Mesothelial cell of epicardium (in vitro differentiated cells): ENCODE results near the gene RGMA. TPM values are rescaled to one million over a fixed set of nuclear protein-coding genes. Genes with fewer than 3 reads are reported as not detected.

Experiments
- DNase-seq, 2 experiments: peaks; one replicate each; pipeline ENCODE4 v3.0.0; 2021; ENCODE audit warnings: low spot score in 2 of 2; ENCODE audit not compliant: unreplicated experiment in 2 of 2
- H3K27ac Mint-ChIP-seq: 2 replicates; pipeline ENCODE4 v1.8.0; 2021; ENCODE audit warnings: mixed read lengths
- H3K27me3 Mint-ChIP-seq: 2 replicates; pipeline ENCODE4 v1.8.0; 2021; ENCODE audit warnings: low read depth, mixed read lengths
- H3K36me3 Mint-ChIP-seq: 2 replicates; pipeline ENCODE4 v1.8.0; 2021; ENCODE audit warnings: mixed read lengths
- H3K4me1 Mint-ChIP-seq: 2 replicates; pipeline ENCODE4 v1.8.0; 2021; ENCODE audit warnings: mixed read lengths
- H3K4me3 Mint-ChIP-seq: 2 replicates; pipeline ENCODE4 v1.8.0; 2021; ENCODE audit warnings: mild to moderate bottlenecking, moderate library complexity, mixed read lengths
- H3K9me3 Mint-ChIP-seq: 2 replicates; pipeline ENCODE4 v1.8.0; 2021; ENCODE audit warnings: mixed read lengths
- CTCF ChIP-seq: fragments of 200-600 bp; sonication (generic); IDR thresholded peaks from one replicate; pipeline ENCODE4 v1.5.0; 2021; ENCODE audit warnings: antibody characterized with exemption; ENCODE audit not compliant: unreplicated experiment
- total RNA-seq: library from RNA; stranded (reverse); gene quantifications from 3 replicates; pipeline ENCODE4 v1.2.1, GENCODE V29; 2021

RGMA gene
- total RNA-seq, 1 donor from 2014 or later: 26.1 TPM

GRCh38 chr15:93005133-93005532 is 83.9 kb downstream of the RGMA start:
- no peaks in the 10 kb centered on the region for H3K4me1 Mint-ChIP-seq
- no peak for TF ChIP-seq CTCF
- H3K27ac Mint-ChIP-seq: no peak overlapping the region
- no peak overlapping the region for H3K4me3 Mint-ChIP-seq
- H3K9me3 Mint-ChIP-seq: no peaks in the 10 kb centered on the region
- H3K27me3 Mint-ChIP-seq: no peaks in the 10 kb centered on the region
- H3K36me3 Mint-ChIP-seq: peaks cover 58% of the 10 kb centered on the region
- no peak for DNase-seq

- no peak for DNase-seq
- Mint-ChIP-seq H3K4me1 (no peaks in the 10 kb centered on the region), H3K4me3 (no peak overlapping the region), H3K9me3 (no peaks in the 10 kb centered on the region), H3K27me3 (no peaks in the 10 kb centered on the region), H3K36me3 (peaks cover 65% of the 10 kb centered on the region), H3K27ac (peak overlapping the region; percentile 32)
- no peak for TF ChIP-seq CTCF
Observed at GRCh38 chr15:93001881-93002280, 87.1 kb downstream of the RGMA start.

GRCh38 chr15:93001156-93001555 is 87.9 kb downstream of the RGMA start:
- no peak overlapping the region for H3K4me3 Mint-ChIP-seq
- no peaks in the 10 kb centered on the region for H3K9me3 Mint-ChIP-seq
- TF ChIP-seq CTCF: no peak
- no peak overlapping the region for H3K27ac Mint-ChIP-seq
- H3K4me1 Mint-ChIP-seq: no peaks in the 10 kb centered on the region
- no peak for DNase-seq
- no peaks in the 10 kb centered on the region for H3K27me3 Mint-ChIP-seq
- H3K36me3 Mint-ChIP-seq: peaks cover 67% of the 10 kb centered on the region

GRCh38 chr15:92997821-92998220 is 91.2 kb downstream of the RGMA start:
- no peak overlapping the region for H3K4me3 Mint-ChIP-seq
- peaks cover 60% of the 10 kb centered on the region for H3K36me3 Mint-ChIP-seq
- no peak for DNase-seq
- no peaks in the 10 kb centered on the region for H3K27me3 Mint-ChIP-seq
- no peaks in the 10 kb centered on the region for H3K4me1 Mint-ChIP-seq
- no peak overlapping the region for H3K27ac Mint-ChIP-seq
- no peaks in the 10 kb centered on the region for H3K9me3 Mint-ChIP-seq
- no peak for TF ChIP-seq CTCF

- no peaks in the 10 kb centered on the region for H3K9me3 Mint-ChIP-seq
- H3K27me3 Mint-ChIP-seq: no peaks in the 10 kb centered on the region
- no peak for TF ChIP-seq CTCF
- H3K36me3 Mint-ChIP-seq: peaks cover 50% of the 10 kb centered on the region
- no peaks in the 10 kb centered on the region for H3K4me1 Mint-ChIP-seq
- no peak overlapping the region for H3K27ac Mint-ChIP-seq
- DNase-seq: no peak
- no peak overlapping the region for H3K4me3 Mint-ChIP-seq
Observed at GRCh38 chr15:92992720-92993119, 96.3 kb downstream of the RGMA start.

GRCh38 chr15:92990031-92990430 is 99.0 kb downstream of the RGMA start:
- H3K27ac Mint-ChIP-seq: no peak overlapping the region
- no peaks in the 10 kb centered on the region for H3K4me1 Mint-ChIP-seq
- DNase-seq: no peak
- no peaks in the 10 kb centered on the region for H3K27me3 Mint-ChIP-seq
- no peaks in the 10 kb centered on the region for H3K9me3 Mint-ChIP-seq
- no peak for TF ChIP-seq CTCF
- H3K4me3 Mint-ChIP-seq: no peak overlapping the region
- H3K36me3 Mint-ChIP-seq: peaks cover 46% of the 10 kb centered on the region
